Mammary epithelial cell (primary cell): Measurements from ENCODE around the gene HBA2.

Source experiments
- CTCF ChIP-seq, 2 donors: IDR thresholded peaks in 1 of 2; conservative IDR thresholded peaks in 1 of 2; 2 replicates each; pipeline ENCODE4 v1.5.1; 2011 to 2012; ENCODE audit warnings: inconsistent platforms in 2 of 2, low read length in 2 of 2, mild to moderate bottlenecking in 2 of 2, control low read depth in 1 of 2, low read depth in 1 of 2; ENCODE audit not compliant: insufficient read depth in 1 of 2; ENCODE audit errors: extremely low read depth in 1 of 2
- EZH2 ChIP-seq: IDR thresholded peaks from 2 replicates; pipeline ENCODE4 v1.6.1; 2012; ENCODE audit warnings: low read length, inconsistent platforms, borderline replicate concordance

GRCh38 chr16:138049-138417, 34.6 kb upstream of the HBA2 start:
- TF ChIP-seq CTCF (conservative IDR thresholded peaks at IDR 0.05 in 1 of 2, IDR thresholded peaks at IDR 0.05 in 1 of 2; ENCODE audit: extremely low read depth in 1 of 2, insufficient read depth in 1 of 2, low read depth in 1 of 2, low read length in 2 of 2) (no peak), EZH2 (no peak)
